Skeletal muscle cell (primary cell): ENCODE data around the gene ADGRG1.

Experiments used
- DNase-seq: peaks from one replicate; pipeline ENCODE4 v3.0.0-alpha.2; 2010; ENCODE audit warnings: low read depth
- H3K4me3 ChIP-seq: 2 replicates; pipeline ENCODE4 v1.5.1; 2011; ENCODE audit warnings: low read depth, mild to moderate bottlenecking, control low read depth, low read length, moderate library complexity

ADGRG1 gene

GRCh38 chr16:57603115-57604024, 25.1 kb upstream of the ADGRG1 start:
- no peak overlapping the region for H3K4me3 ChIP-seq
- no peak for DNase-seq

DNA sequence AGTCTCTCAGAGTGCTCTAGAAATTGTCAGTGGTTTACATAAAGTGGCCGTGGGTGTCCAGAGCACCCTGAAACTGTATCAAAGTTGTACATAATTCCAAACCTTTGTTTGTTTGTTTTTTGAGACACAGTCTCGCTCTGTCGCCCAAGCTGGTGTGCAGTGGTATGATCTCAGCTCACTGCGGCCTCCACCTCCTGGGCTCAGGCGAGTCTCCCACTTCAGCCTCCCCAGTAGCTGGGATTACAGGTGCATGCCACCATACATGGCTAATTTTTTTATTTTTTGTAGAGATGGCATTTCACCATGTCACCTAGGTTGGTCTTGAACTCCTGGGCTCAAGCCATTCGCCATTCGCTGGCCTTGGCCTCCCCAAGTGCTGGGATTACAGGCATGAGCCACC, 24.3 kb upstream of the ADGRG1 start:
- H3K4me3 ChIP-seq: no peak overlapping the region
- DNase-seq: no peak

DNA sequence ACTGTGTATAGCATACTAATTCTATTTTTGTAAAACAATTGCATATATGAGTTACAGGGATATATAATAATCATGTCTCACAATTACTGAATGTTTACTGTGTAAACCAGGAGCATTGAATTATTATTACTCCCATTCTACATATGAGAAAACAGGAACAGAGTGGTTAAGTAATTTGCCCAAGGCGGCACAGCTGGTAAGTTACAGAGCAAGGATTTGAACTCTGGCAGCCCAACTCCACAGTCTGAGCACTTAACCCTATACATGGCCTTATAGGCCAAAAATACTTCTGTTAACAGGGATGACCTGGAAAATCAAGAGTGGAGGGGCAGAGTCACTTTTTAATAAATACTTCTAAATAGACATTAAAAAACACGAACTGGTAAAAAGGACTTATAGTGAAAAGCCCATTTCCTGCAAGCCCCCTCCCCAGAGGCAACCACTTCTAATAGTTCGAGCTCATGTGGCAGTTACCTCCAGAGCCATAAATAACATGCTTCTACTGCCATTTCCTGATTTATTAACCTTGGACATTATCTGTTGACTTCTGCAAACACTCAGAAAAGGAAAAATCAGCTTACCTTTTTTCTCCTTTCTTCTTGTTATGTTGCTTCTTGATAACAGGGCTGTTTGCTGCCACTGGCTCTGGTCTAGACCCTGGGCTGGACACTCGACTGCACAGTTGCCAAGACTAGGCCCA, 22.1 kb upstream of the ADGRG1 start:
- no peak overlapping the region for H3K4me3 ChIP-seq
- DNase-seq: no peak

DNA sequence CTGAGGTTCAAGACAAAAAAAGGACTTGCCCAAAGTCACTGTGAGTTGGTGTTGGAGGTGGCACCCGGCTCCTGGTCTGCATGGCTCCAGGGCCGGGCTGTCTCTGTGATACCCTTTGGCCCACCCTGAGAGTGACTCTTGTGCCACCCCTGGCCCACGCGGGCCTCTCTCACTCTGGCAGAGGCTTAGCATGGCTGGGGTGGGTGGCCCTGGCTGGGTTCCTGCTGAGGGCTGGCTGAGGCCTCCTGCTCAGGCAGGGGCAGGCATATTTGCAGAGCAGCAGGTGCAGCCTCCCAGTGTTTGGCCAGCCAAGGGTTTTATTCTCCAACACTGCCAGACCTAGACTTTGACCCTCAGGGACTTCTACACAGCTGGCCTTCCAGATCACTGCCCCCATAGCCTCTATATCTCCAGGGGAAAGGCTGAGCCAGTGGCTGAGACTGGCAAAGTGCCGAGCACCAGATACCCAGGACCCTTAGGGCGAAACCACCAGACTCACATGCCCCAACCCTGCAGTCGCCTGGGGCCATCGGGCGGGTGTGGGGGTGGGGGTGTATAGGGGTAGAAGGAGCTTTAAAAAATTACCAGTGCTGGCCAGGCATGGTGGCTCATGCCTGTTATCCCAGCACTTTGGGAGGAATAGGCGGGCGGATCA, 21.5 kb upstream of the ADGRG1 start:
- no peak overlapping the region for H3K4me3 ChIP-seq
- DNase-seq: no peak

- H3K4me3 ChIP-seq: no peak overlapping the region
- no peak for DNase-seq
Observed at GRCh38 chr16:57607676-57608461, 20.6 kb upstream of the ADGRG1 start.

- H3K4me3 ChIP-seq: no peak overlapping the region
- DNase-seq: no peak
Observed at GRCh38 chr16:57608462-57609113, 19.8 kb upstream of the ADGRG1 start.

DNA sequence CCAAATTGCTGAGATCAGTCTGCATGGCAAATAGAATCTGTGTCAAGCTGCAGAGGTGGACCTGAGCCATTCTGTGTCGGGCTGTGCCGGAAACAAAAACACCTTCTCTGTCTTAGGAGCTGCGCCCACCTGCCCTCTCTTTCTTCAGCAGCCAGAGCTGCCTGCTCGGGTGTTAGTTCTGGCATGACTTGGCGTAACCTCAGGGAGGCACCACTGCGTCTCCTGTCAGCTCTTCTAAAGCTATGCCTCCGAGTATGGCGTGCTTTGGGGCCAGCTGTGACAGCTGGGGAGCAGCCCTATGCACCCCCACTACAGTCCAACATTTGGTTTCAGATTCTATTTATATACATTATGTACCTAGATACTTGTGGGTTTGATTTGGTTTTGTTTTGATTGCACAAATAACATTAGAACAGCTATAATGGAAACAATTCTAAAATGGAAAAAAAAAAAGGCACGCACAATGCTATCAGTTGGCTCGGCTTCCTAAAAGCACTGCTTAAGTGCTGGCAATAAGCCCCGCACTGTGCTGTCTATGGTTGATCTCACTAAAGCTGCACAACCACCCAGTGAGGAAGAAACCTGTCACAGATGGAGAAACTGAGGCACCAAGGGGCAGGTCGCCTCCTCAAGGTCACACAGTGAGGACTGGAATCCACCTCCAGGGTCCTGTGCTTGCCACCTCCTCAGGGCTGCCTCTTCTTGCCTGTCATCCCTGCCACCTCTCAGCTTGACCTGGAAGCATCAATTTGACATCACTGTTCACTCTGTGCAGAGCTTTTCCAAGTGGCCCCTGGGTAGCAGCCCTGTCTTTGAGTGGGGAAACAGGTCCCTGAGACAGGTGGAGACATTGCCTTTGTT, 18.7 kb upstream of the ADGRG1 start:
- DNase-seq: no peak
- H3K4me3 ChIP-seq: no peak overlapping the region

GRCh38 chr16:57610611-57611010, 17.8 kb upstream of the ADGRG1 start:
- no peak overlapping the region for H3K4me3 ChIP-seq
- DNase-seq: no peak

- H3K4me3 ChIP-seq: no peak overlapping the region
- DNase-seq: no peak
Observed at GRCh38 chr16:57611181-57611580, 17.2 kb upstream of the ADGRG1 start.

- DNase-seq: no peak
- H3K4me3 ChIP-seq: no peak overlapping the region
Observed at GRCh38 chr16:57611706-57612105, 16.7 kb upstream of the ADGRG1 start.

DNA sequence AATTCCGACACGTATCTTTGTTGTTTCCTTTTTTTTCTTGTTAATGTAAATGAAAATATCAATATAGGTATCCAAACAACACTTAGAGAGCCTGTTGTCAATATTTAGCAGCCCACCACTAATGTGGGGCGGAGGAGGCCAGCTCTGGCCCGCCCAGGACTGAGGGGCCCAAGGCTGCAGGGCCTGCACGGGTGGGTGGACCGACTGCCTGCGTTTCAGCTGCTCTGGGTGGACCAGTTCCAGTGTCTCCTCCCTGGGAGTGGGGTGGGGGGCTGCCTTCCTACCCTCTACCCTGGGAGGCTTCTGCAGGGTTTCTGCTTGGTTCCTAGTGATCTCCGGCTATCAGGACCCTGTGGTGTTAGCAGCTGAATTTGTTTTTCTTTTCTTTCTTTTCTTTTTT, 15.9 kb upstream of the ADGRG1 start:
- DNase-seq: no peak
- no peak overlapping the region for H3K4me3 ChIP-seq

GRCh38 chr16:57613514-57613913, 14.9 kb upstream of the ADGRG1 start:
- no peak overlapping the region for H3K4me3 ChIP-seq
- no peak for DNase-seq

- H3K4me3 ChIP-seq: no peak overlapping the region
- no peak for DNase-seq
Observed at GRCh38 chr16:57614536-57614935, 13.9 kb upstream of the ADGRG1 start.

DNA sequence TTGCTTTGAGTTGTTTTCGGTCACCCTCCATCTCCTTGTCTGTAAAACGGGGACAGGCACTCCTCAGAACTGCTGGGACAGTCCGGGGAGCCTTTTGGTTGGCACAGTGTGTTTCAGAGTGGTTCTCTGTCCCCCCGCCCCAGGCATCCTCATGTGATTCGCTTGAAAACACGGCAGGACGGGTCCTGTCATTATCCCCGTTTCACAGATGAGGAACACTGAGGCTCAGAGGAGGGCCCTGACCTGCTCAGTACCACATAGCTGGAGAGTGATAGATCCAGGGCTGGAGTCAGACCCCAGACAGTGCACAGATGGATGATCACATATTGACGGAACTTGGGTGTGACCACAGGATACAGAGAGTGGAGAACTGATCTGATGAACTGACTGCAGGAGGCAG, 13.5 kb upstream of the ADGRG1 start:
- H3K4me3 ChIP-seq: no peak overlapping the region
- DNase-seq: no peak

GRCh38 chr16:57615813-57616212, 12.6 kb upstream of the ADGRG1 start:
- no peak for DNase-seq
- H3K4me3 ChIP-seq: no peak overlapping the region

DNA sequence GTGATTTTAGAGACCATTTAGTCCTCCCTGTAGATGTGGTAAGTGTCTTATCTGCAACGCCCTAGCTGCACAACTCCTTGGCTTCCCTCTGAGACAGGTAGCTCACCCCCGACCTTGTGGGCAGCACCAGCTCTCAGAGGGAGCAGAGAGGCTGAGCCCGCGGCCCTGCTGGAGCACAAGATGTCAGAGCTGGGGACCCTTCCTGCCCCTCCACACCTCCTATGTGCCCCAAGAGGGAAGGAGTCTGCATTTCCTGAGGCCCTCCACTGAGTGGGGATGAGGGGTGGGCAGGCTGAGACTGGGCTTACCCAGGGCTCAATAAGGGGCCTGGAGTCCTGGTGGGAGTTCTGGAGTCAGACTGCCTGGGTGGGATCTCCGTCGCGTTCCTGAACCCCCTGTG, 12.2 kb upstream of the ADGRG1 start:
- no peak for DNase-seq

GRCh38 chr16:57616876-57617275, 11.6 kb upstream of the ADGRG1 start:
- no peak for DNase-seq
- no peak overlapping the region for H3K4me3 ChIP-seq

More for the DNA sequence above, 12.2 kb upstream of the ADGRG1 start:
- H3K4me3 ChIP-seq: no peak overlapping the region

DNA sequence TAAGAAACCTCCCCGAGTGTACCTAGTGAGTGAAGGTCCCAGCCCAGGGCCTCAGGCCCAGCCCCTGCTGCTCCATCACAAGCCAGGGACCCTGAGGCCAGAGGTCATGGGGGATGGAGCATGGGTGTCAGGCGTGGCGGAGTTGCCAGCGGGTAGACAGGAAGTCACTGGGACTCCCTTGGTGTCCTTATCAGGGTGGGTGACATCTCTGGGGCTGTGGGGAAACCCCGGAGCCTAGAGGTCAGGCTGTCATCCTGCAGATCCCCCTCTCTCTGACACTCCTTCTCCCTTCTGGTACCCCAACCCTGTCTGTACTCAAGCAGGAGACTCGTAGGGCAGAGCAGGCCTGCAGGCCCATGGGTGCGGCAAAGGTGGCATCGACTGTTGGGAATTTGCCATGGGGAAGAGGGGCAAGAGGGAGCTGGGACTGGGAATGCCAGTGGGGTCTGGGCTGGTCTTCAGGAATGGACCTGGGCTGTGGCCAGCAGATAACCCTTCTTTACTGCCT, 10.8 kb upstream of the ADGRG1 start:
- no peak overlapping the region for H3K4me3 ChIP-seq
- no peak for DNase-seq
